NCI-H2227 treated with DMSO at 0.1 percent for 48 hours (cell line): Measurements from ENCODE around the gene CAPN15.

Experiments
- DNase-seq: peaks from one replicate; lab custom pipeline; 2025; lab: John Stamatoyannopoulos, UW

The CAPN15 gene

DNA sequence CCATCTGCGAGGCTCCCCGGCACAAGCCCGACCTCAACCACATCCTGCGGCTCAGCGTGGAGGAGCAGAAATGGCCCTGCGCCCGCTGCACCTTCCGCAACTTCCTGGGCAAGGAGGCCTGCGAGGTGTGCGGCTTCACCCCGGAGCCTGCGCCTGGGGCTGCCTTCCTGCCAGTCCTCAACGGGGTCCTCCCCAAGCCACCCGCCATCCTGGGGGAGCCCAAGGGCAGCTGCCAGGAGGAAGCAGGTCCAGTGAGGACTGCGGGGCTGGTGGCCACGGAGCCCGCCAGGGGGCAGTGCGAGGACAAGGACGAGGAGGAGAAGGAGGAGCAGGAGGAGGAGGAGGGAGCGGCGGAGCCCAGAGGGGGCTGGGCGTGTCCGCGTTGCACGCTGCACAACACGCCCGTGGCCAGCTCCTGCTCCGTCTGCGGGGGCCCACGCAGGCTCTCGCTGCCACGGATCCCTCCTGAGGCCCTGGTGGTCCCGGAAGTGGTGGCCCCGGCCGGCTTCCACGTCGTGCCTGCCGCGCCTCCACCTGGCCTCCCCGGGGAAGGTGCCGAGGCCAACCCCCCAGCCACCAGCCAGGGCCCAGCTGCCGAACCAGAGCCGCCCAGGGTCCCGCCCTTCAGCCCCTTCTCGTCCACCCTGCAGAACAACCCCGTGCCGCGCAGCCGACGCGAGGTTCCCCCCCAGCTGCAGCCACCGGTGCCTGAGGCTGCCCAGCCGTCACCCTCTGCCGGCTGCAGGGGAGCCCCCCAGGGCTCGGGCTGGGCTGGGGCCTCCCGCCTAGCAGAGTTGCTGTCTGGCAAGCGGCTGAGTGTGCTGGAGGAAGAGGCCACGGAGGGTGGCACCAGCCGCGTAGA, 19.6 kb downstream of the CAPN15 start:
- no peak for DNase-seq

DNA sequence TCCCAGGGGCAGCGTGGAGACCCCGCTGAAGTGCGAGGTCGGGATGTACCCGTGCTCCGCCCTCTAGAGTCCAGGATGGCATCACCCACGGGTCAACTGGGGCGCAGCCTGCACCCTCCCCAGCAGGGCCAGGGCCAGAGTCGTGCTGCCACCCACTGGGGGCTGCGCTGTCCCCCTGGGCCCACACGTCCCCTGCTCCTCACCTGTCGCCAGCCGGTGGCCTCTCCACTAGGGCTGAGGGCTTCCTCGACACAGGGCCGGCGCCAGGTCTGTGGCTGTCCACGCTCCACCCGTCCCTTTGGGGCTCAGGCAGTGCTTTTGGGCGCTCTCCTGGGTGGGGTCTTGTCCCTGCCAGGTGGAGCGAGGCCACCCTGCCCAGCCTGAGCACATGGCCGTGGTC, 21.1 kb downstream of the CAPN15 start:
- no peak for DNase-seq

DNA sequence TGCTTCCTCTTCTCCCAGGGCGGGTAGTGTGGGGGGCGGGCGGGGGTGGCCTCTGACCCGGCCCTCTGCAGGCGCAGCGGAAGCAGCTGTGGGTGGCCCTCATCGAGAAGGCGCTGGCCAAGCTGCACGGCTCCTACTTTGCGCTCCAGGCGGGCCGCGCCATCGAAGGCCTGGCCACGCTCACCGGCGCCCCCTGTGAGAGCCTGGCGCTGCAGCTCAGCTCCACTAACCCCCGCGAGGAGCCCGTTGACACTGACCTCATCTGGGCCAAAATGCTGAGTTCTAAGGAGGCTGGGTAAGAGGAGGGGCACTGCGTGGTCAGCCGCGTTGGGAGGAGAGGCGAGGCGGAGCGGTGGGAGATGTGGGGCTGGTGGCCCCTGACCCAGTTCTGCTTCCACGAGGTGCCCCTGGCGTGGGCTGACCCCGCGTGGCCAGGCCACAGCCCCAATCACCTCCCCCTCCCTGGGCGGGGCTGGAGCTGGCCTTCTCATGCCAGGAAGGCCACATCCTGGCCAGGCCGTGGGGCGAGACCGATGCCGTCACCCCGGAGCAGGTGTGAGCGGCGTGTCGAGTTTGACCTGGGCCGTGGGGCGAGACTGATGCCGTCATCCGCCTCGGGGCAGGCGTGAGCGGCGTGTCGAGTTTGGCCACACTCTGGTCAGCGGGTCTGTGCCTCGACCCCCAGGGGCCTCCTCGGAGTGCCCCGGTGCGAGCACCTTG, 22.2 kb downstream of the CAPN15 start:
- no peak for DNase-seq

DNA sequence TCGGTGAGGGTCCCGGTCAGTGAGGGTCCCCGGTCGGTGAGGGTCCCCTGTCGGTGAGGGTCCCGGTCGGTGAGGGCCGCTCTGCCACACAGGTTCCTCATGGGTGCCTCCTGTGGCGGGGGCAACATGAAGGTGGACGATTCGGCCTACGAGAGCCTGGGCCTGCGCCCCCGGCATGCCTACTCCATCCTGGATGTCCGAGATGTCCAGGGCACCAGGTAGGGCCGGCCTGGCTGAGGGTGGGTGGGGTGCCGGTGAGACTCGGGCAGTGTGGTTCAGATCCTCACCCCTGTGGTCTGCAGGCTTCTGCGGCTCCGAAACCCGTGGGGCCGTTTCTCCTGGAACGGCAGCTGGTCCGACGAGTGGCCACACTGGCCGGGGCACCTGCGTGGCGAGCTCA, 23.7 kb downstream of the CAPN15 start:
- DNase-seq, result no peak

DNA sequence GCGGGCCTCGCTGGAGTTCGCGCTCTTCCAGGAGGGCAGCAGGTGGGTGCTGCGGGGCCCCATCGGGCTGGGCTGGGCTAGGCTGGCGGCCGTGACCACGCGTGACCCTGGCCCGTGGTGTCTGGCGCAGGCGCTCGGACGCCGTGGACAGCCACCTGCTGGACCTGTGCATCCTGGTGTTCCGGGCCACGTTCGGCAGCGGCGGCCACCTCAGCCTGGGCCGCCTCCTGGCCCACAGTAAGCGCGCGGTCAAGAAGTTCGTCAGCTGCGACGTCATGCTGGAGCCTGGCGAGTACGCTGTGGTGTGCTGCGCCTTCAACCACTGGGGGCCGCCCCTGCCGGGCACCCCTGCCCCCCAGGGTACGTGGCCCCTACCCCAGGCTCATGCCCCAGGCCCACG, 24.7 kb downstream of the CAPN15 start:
- DNase-seq, result no peak

DNA sequence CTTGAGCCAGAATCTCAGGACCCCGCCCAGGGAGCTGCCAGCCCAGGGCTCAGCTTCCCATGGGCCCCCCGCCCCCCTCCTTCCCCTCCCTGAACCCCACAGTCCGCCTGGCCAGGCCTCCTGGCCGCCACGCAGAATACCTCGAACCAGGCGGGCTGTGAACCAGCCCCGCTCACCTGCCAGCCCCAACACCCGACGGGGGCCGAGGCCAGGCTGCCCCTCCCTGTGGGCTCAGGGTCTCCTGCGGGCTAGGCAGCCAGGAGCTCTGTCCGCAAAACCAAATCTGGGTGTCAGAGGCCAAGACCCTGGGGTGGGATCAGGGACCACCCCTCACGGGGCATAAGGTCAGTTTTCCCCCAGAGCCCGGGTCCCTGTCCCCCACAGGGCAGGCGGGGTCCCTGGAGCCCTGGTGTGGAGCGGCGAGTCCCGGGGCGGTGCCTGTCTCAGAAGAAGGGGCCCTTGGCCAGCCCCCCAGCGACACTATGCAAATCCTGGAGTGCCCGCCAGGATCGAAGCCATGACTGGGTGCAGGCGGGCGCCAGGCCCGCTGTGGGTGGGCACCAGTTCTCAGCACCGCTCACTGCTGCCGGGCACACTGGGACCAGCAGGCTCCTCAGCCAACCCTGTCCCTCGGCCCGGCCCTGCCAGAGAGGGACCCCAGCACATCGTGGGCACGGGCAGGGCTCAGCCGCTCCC, 26.2 kb downstream of the CAPN15 start:
- no peak for DNase-seq

DNA sequence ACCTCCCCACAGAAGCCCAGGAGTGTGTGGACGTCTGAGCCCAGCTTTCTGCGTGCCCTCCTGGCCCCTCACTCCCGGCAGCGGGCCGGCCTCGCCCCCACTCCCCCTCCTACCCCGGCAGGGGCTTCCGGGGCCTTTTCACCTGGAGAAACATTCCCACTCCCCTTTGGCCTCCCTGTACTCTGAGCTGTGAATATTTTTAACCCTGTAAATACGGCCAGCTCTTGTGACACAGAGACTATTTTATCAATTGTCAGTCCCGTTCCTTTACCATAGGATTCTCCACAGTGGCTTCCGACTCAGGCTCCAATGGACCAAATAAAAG, 26.7 kb downstream of the CAPN15 start:
- DNase-seq, result no peak

DNA sequence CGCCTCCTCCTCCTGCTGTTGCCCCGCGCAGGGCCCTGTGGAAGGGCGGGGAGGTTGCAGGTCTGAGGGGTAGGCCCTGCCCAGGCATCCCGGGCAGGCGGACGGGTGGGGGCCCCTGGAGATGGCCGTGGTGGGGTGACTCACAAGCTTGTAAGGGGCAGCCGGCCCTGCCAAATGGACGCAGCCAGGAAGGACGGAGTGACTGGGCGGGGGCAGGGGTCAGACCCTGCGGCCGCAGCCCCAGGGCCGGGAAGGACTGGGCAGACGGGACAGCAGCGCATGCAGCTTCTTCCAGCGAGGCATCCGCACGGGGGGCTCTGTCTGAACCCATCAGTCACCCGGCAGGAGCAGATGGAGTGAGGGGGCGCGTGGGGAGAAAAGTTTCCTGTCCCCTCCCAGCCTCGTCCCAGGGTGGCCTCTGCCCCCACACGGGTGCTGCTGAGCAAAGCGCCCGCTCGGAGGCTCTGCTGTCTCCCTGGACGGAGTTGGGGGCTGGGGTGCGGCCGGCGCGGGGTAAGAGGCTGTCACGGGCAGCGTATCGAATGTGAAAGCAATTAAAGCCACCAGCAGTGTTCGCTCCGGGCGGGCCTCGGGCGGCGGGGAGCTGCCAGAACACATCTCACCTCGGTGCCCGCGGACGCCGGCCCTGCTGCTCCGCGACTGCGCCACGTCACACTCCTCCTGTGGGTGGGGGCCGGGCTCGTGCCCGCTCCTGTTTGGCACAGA, 27.3 kb downstream of the CAPN15 start:
- DNase-seq, result no peak

DNA sequence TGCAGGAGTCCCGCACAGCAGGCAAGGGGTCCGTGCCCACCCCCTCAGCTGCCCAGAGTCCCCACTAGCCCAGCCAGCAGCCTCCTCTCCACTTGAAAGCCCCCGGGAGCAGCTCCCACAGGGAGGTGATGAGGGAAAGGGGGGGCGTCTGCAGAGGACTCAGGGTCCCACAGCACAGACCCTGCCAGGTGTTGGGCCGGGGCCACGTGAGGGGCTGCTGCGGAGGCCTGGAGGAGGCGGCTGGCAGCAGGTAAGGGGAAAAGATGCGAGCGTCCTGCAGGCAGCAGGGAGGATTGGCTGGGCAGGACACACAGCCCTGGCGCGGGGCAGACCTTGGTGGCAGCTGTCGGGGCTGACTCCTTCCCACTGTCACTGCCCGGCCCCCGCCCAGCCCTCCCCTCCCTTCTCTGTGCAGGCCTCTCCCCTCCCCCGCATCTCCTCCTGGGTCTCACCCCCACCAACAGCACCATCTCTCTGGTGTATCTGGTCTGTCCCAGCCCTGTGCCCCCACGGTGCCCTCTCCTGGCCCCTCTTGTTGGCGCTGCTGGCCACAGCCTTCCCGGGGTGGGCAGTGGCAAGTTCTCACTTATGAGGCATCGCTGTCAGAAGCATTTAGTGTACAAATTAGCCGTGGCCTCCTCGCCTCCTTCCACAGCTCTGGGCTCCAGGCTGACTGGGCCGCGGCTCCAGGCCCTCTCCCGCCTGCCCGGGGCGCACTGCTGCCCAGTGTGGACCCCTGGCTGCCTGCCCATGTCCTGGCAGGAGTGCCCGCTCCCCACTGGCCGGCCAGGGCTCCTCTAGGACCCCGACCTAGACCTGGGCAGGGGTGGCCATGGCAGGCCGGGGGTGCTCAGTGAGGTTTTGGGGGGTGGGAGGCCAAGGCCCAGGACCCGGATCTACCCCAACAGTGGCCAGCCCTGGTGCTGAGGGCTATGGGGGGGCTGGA, 28.3 kb downstream of the CAPN15 start:
- DNase-seq, result no peak

DNA sequence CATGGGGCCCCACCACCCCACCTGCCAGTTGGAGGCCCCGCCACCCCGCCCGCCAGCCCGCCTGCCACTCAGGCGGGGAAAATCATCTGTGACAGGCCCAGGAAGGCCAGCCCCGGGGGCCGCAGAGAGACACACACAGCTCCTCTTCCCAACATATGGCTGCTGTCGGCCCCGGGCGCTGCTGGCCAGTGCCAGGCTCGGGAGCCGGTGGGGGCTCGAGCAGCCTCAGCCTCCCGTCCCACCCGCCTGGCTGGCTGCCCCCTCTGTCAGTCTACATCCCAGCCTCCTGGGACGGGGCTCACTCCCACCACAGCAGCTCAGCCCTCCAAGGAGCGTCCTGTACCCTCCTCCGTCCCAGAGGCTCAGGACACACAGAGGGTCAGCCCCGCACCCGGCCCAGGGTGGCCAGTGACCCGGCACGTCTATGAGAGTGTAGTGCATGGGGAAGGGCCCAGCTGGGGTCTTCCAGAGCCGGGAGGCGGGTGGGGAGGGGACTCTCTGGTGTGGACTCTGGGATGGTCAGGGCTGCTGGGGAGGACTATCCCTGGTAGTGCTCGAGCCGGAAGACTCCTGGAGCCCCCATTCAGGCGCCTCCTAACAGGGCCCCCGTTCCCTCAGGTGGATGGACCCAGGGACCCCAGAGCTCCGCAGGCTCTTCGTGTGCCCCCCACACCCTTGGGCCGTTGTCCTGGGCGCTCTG, 29.1 kb downstream of the CAPN15 start:
- no peak for DNase-seq

DNA sequence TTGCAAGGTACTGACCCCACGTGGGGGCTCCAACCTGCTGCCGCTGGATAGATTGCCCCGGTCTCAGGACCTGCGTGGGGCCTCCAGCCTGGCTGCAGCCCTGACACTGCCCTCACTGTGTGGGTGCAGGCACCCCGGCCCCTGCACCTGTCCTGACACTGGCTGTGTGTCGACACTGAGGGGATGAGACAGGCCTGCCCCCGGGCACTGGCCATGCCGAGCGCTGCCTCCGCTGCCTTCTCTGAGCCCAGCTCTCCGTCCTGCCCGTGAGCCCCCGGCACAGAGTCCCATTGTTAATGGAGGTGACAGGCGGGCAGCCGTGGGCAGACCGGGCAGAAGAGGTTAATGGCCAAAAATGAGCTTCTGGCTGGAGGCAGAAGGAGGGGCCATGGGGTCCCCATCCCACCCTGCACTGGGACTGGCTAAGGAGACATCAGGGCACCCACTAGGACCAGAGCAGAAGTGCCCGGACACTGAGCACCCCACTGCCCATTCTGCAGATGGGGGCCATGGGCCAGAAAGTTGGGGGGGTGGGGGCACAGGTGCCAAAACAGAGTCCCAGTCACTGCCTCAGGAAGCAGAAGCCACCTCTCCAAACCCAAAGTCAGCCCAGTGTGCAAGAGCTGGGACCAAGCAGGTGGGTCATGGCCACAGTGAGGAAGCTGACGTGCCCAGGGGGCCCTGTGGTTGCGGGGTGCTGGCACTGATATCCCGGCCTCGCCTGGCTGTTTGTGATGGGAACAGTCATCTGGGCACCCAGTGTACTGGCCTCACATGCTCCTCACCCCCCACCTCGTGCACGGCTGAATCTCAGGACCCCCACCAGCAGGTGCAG, 30.2 kb downstream of the CAPN15 start:
- DNase-seq, result no peak

DNA sequence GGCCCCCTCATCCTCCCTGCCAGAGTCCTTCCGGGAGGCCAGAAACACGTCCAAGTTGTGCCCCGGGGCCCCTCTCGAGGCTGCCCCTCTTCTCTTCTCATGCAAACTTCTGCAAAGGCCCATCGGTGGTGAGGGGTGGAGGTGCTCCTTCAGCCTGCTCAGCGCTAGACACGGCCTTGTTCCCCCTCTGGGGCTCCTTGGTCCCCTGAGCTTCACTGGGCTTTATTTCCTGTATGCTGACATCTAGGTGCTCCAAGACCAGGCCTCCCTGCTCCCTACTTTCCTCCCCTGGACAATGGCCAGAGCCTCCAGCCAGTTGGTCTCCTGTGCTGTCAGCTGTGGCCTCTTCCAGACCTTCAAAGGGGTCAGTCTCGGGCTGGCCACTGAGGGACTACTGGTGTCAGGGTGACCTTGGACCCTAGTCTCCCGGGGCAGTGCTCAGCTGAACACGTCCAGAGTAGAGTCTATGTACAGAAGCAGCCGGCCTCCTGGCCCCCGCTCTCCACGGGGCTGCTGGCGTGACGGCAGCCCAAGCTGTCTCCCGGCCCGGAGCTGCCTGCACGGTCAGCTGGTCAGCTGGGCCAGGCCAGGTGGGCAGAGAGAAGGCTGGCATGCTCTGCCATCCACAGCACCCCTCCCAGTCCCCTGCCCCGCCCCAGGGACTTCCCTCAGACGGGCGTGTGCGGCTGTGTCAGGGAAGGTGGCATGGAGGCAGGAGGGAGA, 30.9 kb downstream of the CAPN15 start:
- no peak for DNase-seq

DNA sequence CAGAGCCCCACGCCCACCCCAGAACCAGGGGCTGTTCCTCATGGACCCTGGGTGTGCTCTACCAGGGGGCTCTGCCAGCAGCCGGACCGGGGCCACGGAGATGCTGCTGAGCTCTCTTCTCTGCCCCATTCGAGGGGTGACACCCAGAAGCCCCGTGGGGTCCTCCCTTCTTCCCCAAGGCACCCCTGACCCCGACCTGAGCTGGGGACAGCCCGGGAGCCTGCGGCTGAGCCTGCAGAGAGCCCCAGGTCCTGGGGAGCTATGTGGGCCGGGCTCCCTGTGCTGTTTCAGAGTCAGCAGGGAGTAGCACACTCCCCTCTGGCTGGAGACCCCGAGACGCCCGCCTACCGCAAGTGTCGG, 31.5 kb downstream of the CAPN15 start:
- DNase-seq, result no peak

DNA sequence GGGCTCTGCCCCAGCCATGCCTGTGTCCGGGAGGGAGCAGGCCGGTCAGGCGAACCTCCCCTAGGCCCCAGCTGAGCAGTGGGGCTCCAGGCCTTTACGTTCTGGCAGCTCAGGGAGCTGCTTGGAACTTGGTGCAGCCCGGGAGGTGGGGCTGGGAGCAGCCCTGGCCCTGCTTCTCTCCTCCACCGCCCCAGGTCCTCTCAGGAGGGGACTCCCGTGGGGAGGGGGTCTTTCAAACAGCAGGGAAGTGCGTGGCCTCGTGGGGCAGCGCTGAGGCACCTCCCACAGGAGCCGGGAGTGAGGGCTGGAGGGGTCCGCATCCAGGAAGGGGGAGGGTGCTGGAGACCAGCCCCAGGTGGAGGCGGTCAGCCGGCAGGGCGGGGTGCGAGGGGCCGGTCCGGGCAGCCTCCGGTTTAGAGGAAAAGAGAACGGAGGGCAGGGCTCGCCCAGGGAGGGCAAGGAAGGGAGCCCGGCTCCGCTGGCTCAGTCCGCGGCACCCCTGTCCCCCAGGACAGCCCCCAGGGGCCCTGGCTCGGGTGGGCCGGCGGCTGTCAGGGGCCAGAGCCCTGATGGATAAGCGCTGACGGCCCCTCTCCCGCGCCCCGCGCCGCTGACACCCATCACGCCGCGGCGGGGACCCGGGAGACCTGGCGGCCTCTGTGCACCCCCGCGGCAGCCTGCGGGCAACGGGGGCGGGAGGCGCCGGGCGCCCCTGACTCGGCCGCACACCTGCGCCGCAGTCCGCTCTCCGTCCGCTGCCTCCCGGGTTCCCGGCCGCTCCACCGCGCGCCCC, 32.1 kb downstream of the CAPN15 start:
- no peak for DNase-seq

DNA sequence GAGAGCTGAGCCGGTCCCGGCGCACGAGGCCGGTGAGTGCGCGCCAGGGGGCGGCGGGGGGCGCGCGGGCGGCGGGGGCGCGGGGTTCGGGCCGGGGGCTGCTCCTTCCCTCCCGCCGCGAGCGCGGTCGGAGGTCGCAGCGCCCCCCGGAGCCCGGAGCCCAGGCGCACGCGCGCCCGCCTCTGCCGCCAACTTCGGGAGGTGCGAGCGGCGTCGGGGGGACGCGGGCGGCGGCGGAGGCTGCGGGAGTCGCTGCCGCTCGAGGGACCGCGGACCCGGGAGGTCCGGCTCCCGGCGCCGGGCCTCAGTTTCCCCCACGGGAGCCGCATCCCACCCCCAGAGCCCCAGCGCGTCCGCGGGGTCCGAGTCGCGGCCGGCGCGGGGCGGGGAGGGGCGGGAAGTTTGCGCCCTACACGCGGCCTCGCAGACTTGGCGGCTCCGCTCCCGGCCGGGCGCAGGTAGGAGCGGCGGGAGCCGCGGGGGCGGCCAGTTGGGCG, 32.7 kb downstream of the CAPN15 start, which contains the start of gene PRR35:
Gene PRR35 (plus strand): TSS at position 191 of the 497 bp plus-strand sequence. CDS start 2,901 bp downstream, outside the sequence.
- no peak for DNase-seq

DNA sequence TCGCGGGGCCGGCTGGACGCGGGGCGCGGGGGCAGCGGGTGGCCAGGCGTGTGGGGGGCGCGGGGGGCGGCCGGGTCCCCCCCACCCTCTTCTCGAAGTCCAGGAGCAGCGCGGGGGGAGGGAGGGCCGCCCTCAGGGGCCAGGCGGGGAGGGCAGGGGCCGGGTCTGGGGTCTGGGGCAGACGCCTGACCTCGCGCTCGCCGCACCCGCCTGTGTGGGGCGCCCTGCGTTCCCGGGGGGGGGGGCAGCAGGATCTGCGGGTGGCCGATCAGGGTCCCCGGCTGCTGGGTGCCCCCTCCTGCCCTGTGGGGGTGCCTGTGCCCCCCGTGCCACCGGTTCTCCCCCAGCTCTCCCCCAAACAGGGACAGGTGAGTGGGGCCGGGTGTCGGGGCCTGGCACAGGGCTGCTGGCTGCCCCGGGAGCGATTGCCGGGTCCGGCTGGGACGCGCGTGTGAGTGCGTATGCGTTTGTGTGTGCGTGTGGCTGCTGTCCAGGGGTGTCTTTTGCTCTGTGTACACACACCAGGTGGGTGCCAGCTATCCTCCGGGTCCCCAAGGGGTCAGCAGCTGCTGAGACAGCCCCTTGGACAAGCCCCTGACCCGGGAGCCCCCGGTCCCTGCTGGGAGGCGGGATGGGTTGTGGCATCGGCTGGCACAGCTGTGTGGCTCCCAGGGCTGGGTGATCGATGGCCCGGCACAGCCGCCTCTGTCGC, 33.3 kb downstream of the CAPN15 start:
- DNase-seq, result no peak

DNA sequence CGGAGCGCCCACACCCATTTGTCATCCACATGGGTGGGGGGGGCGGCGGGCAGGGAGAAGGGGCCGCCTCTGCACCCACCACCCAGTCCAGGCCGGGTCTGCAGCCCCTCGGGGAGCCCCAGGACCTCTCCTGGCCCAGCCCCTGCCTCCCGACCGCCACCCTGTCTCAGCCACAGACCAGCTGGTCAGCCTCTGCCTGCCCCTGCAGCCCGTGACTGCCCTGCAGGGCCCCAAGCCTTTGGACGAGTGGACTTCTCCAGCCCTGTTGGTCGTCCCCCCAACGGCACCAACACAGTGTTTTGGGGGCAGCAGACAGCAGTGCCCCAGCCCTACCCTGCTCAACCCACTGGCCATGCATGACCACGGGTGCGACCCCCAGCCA, 33.9 kb downstream of the CAPN15 start:
- no peak for DNase-seq
